GM06990 (cell line): ENCODE measurements around the gene NDUFA8.
A peak's percentile ranks its signal among the peaks of the same experiment; 100 is the strongest.

Experiments
- DNase-seq: peaks from one replicate; pipeline ENCODE4 v3.0.0-alpha.2; 2011; ENCODE audit not compliant: insufficient read length; ENCODE audit errors: extremely low read depth
- H3K27me3 ChIP-seq: replicated peaks from 2 replicates; pipeline ENCODE4 v1.6.0; 2011; ENCODE audit warnings: low read length; ENCODE audit not compliant: control insufficient read depth, insufficient read depth
- H3K36me3 ChIP-seq: 2 replicates; pipeline ENCODE4 v1.5.1; 2011; ENCODE audit warnings: low read length; ENCODE audit not compliant: control insufficient read depth, insufficient read depth
- H3K4me3 ChIP-seq: replicated peaks from 2 replicates; pipeline ENCODE4 v1.5.1; 2011; ENCODE audit warnings: low read depth, mild to moderate bottlenecking, control low read depth, low read length
- TF ChIP-seq, protein P1 (sequence below): IDR thresholded peaks from 2 replicates; pipeline ENCODE4 v1.5.1; 2011; ENCODE audit warnings: low read length, control low read depth, mild to moderate bottlenecking, inconsistent platforms; ENCODE audit not compliant: insufficient read depth, poor library complexity, severe bottlenecking

Gene NDUFA8

DNA sequence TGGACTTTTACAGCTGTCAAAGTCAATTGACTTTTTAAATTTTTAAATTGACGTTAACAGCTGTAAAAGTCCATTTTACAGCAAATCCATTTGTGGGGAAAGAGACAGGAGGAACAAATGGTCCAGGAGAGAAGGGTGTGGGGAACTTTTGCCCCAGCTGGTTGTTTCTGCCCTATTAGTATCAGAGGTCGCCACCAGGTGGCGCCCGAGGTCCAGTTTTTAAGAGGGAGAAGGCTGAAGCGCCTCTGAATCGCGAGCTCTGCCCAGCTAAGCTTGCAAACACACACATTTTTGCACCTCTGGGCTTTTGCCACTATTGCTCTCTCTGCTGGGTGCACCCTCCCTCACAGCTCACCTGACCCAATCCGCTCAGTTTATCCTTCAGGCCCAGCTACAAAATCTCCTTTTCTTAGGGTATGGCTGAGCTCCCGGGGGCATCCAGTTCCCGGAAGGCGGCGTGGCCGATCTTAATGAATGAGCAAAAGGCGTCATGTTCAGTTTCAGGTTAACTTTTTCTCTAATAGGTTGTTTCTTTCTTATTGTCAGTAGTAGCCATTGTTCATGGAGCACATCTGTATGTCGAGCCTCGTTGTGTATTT is 60.2 kb downstream of the NDUFA8 start:
- Histone ChIP-seq H3K4me3 (no peak overlapping the region), H3K27me3 (no peaks in the 10 kb centered on the region), H3K36me3 (no peaks in the 10 kb centered on the region)
- TF ChIP-seq, protein P1, sequence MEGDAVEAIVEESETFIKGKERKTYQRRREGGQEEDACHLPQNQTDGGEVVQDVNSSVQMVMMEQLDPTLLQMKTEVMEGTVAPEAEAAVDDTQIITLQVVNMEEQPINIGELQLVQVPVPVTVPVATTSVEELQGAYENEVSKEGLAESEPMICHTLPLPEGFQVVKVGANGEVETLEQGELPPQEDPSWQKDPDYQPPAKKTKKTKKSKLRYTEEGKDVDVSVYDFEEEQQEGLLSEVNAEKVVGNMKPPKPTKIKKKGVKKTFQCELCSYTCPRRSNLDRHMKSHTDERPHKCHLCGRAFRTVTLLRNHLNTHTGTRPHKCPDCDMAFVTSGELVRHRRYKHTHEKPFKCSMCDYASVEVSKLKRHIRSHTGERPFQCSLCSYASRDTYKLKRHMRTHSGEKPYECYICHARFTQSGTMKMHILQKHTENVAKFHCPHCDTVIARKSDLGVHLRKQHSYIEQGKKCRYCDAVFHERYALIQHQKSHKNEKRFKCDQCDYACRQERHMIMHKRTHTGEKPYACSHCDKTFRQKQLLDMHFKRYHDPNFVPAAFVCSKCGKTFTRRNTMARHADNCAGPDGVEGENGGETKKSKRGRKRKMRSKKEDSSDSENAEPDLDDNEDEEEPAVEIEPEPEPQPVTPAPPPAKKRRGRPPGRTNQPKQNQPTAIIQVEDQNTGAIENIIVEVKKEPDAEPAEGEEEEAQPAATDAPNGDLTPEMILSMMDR: peak; percentile 81
- peak; percentile 41 for DNase-seq

DNA sequence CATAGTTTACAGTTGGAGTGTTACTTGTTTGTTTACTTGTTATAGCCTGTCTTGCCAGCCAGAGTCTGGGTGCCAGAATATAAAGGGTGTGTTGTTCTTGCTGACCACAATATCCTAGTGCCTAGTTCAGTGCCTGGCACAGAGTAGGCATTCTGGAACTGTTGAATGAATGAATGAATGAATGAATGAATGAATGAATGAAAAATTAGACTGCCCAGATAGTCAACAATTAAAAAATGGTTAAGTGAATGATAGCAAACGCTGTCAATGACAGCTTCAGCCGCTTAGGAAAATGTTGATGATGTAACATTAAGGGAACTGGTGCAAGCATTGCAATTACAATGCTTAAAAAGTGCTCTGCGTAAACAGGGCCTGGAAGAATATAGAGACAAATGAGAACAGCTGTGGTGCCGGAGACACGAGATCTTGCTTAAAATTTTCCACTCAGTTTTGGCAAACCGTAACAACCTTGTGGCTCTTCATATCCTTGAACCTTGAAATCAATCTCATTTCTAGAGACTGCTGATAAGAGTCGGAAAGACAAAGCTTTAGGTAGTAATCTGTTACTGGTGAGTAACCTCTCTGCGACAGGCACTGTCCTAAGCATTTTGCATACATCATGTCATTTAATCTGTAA is 61.8 kb downstream of the NDUFA8 start:
- TF ChIP-seq, protein P1: no peak
- no peaks in the 10 kb centered on the region for H3K27me3 ChIP-seq
- DNase-seq: no peak
- no peaks in the 10 kb centered on the region for H3K36me3 ChIP-seq
- H3K4me3 ChIP-seq: no peak overlapping the region

DNA sequence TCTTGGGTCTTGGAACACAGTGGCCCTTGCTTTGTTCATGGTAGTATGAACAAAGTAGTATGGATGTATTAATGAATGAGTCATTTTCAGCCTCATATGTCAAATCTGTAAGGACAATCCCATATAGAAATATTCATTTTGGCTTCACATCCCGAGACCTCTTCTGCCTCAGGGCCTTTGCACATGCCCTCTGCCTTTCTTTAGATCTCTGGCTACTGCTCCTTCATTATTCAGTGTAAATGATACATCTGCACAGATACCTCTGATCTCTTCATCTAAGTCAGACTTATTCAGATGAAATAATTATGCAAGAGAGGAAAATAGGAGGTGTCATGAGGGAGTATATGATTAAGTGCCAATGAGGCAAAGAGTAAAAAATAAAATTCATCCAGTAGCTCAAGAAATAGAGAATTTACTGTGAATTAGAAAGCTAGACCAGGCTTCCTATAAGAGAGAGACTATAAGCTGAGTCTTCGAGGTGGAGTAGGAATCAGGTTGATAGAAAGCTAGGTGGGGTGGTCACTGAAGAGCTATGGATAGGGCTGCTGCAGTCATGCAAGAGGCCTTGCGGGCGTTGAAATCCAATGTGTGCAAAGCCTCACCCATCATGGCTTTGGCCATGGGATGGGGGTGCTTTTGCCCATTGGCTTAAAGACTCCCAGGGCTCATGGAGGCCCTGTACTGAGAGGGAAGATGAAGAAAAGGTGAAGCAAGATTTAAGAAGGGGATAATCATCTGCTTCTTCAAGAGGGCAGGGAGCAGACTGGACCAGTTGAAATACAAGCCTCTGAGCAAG is 62.8 kb downstream of the NDUFA8 start:
- no peaks in the 10 kb centered on the region for H3K36me3 ChIP-seq
- TF ChIP-seq, protein P1: no peak

DNA sequence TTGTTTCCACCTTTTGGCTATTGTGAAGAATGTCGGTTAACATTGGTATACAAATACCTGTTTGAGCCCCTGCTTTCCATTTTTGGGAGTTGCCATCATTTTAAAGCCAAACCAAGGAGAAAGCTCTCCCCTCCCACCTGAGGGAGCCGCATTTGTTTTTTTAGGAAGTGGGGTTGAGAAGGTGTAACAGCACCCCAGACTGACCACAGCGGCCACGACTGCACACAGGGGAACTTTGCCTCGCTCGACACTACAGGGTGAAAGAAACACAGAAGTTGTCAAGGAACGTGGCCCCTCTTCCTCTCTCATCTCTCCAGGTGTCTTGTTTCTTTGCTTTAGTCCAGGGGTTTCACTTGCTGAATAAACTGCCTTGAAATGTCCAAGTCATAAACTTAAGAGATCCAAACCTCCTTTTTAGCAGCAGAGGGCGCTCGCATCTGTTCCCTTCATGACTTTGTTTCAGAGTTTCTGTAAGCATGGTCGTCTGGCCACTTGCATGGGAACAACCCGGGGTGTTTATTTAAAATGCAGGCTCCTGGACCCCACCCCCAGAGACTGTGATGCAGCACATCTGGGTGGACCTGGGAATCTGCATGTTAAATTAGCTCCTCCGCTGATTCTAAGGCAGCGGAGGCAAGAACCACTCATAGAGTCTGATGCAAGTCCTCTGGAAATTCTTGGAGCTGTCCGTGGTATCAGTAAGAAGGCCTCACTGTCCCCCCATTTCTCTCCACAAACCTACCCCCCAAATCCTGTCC is 64.4 kb downstream of the NDUFA8 start:
- Histone ChIP-seq H3K36me3 (no peaks in the 10 kb centered on the region), H3K4me3 (no peak overlapping the region), H3K27me3 (no peaks in the 10 kb centered on the region)
- DNase-seq: peak; percentile 29
- TF ChIP-seq, protein P1: peak; percentile 70

More for the DNA sequence above, 62.8 kb downstream of the NDUFA8 start:
- Histone ChIP-seq H3K27me3 (no peaks in the 10 kb centered on the region), H3K4me3 (no peak overlapping the region)
- no peak for DNase-seq
